Activated T-cell treated with anti-CD3 and anti-CD28 coated beads, Interleukin-2, amount 50 U/mL, for 24 hours (primary cell): Measurements from ENCODE around the gene REPS2.

Source experiments
- DNase-seq: peaks from one replicate; pipeline ENCODE4 v3.0.0-alpha.2; 2020
- H3K27ac Mint-ChIP-seq: 2 replicates; pipeline ENCODE4 v1.8.0; 2020; ENCODE audit warnings: mild to moderate bottlenecking, mixed read lengths
- H3K27me3 Mint-ChIP-seq: 2 replicates; pipeline ENCODE4 v1.8.0; 2020; ENCODE audit warnings: mixed read lengths
- H3K36me3 Mint-ChIP-seq: 2 replicates; pipeline ENCODE4 v1.8.0; 2020; ENCODE audit warnings: low read depth, mixed read lengths
- H3K4me1 Mint-ChIP-seq: 2 replicates; pipeline ENCODE4 v1.8.0; 2020; ENCODE audit warnings: low read depth, mixed read lengths
- H3K4me3 Mint-ChIP-seq: 2 replicates; pipeline ENCODE4 v1.8.0; 2020; ENCODE audit warnings: mild to moderate bottlenecking, moderate library complexity, mixed read lengths
- H3K9me3 Mint-ChIP-seq: 2 replicates; pipeline ENCODE4 v1.8.0; 2020; ENCODE audit warnings: mixed read lengths

REPS2 gene

GRCh38 chrX:17086317-17086716, 139.9 kb downstream of the REPS2 start:
- no peak overlapping the region for H3K27ac Mint-ChIP-seq
- no peaks in the 10 kb centered on the region for H3K9me3 Mint-ChIP-seq
- H3K27me3 Mint-ChIP-seq: peaks cover 39% of the 10 kb centered on the region
- no peaks in the 10 kb centered on the region for H3K4me1 Mint-ChIP-seq
- H3K4me3 Mint-ChIP-seq: no peak overlapping the region
- no peak for DNase-seq
- H3K36me3 Mint-ChIP-seq: no peaks in the 10 kb centered on the region

DNA sequence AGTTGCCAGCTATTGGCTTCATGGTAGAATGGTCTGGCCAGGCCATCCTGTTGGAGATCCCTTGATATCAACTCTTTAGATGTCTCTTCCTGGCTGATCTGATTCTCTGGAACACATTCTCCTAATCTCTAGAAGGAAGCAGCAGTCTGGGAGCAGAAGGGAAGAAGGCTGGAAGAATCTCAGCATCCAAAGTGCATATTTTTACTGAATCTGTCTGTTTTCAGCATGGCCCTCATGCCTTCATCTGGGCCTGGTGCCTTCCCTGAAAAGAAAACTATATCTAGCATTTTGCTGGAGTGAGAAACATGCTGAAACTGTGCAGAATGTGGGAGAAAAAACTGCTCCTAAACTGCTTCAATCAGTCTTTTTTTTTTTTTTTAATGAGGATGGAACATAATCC, 148.7 kb downstream of the REPS2 start:
- no peaks in the 10 kb centered on the region for H3K4me1 Mint-ChIP-seq
- no peak overlapping the region for H3K27ac Mint-ChIP-seq
- no peaks in the 10 kb centered on the region for H3K36me3 Mint-ChIP-seq
- no peak overlapping the region for H3K4me3 Mint-ChIP-seq
- no peak for DNase-seq
- H3K9me3 Mint-ChIP-seq: no peaks in the 10 kb centered on the region
- peaks cover 41% of the 10 kb centered on the region for H3K27me3 Mint-ChIP-seq

GRCh38 chrX:17098516-17099247, 152.2 kb downstream of the REPS2 start:
- Mint-ChIP-seq H3K36me3 (no peaks in the 10 kb centered on the region), H3K27me3 (peaks cover 48% of the 10 kb centered on the region), H3K9me3 (no peaks in the 10 kb centered on the region), H3K4me3 (no peak overlapping the region), H3K4me1 (no peaks in the 10 kb centered on the region), H3K27ac (no peak overlapping the region)
- no peak for DNase-seq

- no peak overlapping the region for H3K27ac Mint-ChIP-seq
- H3K4me3 Mint-ChIP-seq: no peak overlapping the region
- peaks cover 50% of the 10 kb centered on the region for H3K27me3 Mint-ChIP-seq
- DNase-seq: no peak
- no peaks in the 10 kb centered on the region for H3K36me3 Mint-ChIP-seq
- H3K4me1 Mint-ChIP-seq: no peaks in the 10 kb centered on the region
- no peaks in the 10 kb centered on the region for H3K9me3 Mint-ChIP-seq
Measured at GRCh38 chrX:17104433-17104832, 158.0 kb downstream of the REPS2 start.

- Mint-ChIP-seq H3K4me1 (no peaks in the 10 kb centered on the region), H3K27me3 (peaks cover 26% of the 10 kb centered on the region), H3K9me3 (no peaks in the 10 kb centered on the region), H3K4me3 (no peak overlapping the region), H3K36me3 (no peaks in the 10 kb centered on the region), H3K27ac (no peak overlapping the region)
- no peak for DNase-seq
Measured at GRCh38 chrX:17120816-17121215, 174.4 kb downstream of the REPS2 start.

DNA sequence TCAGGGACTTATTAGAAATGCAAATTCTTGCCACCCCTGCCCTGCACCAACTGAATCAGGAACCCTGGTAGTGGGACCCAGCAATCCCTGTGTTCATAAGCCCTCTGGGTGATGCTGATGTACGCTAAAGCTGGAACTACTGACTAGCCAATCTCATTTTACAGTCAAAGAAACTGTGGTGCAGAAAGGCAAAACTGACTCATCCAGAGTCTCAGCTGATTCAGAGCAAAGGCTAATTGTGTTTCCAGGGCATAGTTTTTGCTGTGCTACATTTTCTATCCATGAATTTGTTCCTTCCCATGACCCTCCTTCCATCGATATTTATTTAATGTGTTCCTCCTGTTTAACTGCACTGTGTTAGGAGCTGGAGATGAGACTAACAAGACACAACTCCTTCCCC, 207.5 kb downstream of the REPS2 start:
- Mint-ChIP-seq H3K27me3 (peaks cover 63% of the 10 kb centered on the region), H3K27ac (no peak overlapping the region), H3K4me3 (no peak overlapping the region), H3K4me1 (no peaks in the 10 kb centered on the region), H3K9me3 (no peaks in the 10 kb centered on the region), H3K36me3 (no peaks in the 10 kb centered on the region)
- no peak for DNase-seq

DNA sequence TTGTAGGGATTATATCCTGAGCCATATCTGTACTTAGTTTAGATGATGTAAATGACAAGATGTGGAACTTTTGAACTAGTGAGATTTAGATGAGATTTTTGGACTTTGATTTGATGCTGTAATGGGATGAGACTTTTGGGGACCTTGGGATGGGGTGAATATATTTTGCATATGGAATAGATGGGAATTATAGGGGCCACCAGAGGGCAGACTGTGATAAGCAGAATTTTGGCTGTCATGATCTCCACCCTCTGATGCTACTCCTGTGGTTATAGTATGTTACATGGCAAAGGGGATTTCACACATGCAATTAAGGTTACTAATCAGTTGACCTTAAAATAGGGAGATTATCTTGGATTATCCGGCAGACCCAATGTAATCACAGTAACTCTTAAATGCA, 214.5 kb downstream of the REPS2 start:
- H3K36me3 Mint-ChIP-seq: no peaks in the 10 kb centered on the region
- H3K27ac Mint-ChIP-seq: no peak overlapping the region
- no peak for DNase-seq
- H3K9me3 Mint-ChIP-seq: peaks cover 23% of the 10 kb centered on the region
- peaks cover 28% of the 10 kb centered on the region for H3K27me3 Mint-ChIP-seq
- no peaks in the 10 kb centered on the region for H3K4me1 Mint-ChIP-seq
- H3K4me3 Mint-ChIP-seq: no peak overlapping the region

GRCh38 chrX:17161991-17162390, 215.5 kb downstream of the REPS2 start:
- H3K4me3 Mint-ChIP-seq: no peak overlapping the region
- peaks cover 28% of the 10 kb centered on the region for H3K27me3 Mint-ChIP-seq
- H3K27ac Mint-ChIP-seq: no peak overlapping the region
- no peaks in the 10 kb centered on the region for H3K36me3 Mint-ChIP-seq
- DNase-seq: no peak
- peaks cover 23% of the 10 kb centered on the region for H3K9me3 Mint-ChIP-seq
- H3K4me1 Mint-ChIP-seq: no peaks in the 10 kb centered on the region

- H3K9me3 Mint-ChIP-seq: peaks cover 23% of the 10 kb centered on the region
- H3K4me3 Mint-ChIP-seq: no peak overlapping the region
- H3K27ac Mint-ChIP-seq: no peak overlapping the region
- H3K36me3 Mint-ChIP-seq: no peaks in the 10 kb centered on the region
- DNase-seq: no peak
- peaks cover 25% of the 10 kb centered on the region for H3K27me3 Mint-ChIP-seq
- no peaks in the 10 kb centered on the region for H3K4me1 Mint-ChIP-seq
Measured at GRCh38 chrX:17164079-17164478, 217.6 kb downstream of the REPS2 start.

DNA sequence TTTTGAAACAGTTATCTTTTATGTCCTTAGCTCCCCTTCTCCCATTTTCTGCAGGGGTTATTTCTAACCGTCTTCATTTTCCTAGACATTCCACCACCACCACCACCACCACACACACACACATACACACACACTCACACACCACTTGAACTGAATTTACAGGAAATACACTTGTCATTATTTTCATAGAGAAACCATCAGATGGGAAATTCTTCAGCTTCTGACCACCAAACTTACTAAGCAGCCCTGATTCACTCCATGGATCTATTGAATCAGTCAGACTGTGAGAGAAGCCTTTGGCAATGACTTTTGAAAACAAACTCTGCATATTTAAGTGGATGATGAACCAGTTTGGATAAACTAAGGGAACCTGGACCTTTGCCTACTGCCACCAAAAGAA, 218.5 kb downstream of the REPS2 start:
- Mint-ChIP-seq H3K9me3 (peaks cover 23% of the 10 kb centered on the region), H3K4me1 (no peaks in the 10 kb centered on the region), H3K4me3 (no peak overlapping the region), H3K27me3 (peaks cover 22% of the 10 kb centered on the region), H3K27ac (no peak overlapping the region), H3K36me3 (no peaks in the 10 kb centered on the region)
- DNase-seq: no peak

DNA sequence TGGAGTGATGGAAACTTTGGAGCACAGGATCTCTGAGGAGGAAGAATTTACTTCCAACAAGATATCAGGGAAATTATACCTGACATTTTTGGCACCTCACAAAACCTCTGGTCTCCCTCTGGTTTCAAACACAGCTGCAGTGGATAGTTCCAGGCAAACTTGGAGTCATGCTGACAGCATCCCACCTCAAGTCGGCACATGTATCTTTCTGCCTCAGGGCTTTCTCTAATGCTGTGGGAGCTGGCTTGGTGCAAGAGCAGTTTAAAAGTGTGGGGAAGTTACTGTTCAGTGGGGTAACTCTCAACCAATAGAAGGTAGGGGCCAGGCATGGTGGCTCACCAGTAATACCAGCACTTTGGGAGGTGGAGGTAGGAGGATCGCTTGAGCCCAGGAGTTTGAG, 221.5 kb downstream of the REPS2 start:
- Mint-ChIP-seq H3K4me3 (no peak overlapping the region), H3K4me1 (no peaks in the 10 kb centered on the region), H3K27me3 (peaks cover 21% of the 10 kb centered on the region), H3K9me3 (peaks cover 13% of the 10 kb centered on the region), H3K27ac (no peak overlapping the region), H3K36me3 (no peaks in the 10 kb centered on the region)
- no peak for DNase-seq

- H3K27ac Mint-ChIP-seq: no peak overlapping the region
- DNase-seq: no peak
- no peaks in the 10 kb centered on the region for H3K4me1 Mint-ChIP-seq
- no peaks in the 10 kb centered on the region for H3K9me3 Mint-ChIP-seq
- no peaks in the 10 kb centered on the region for H3K36me3 Mint-ChIP-seq
- no peak overlapping the region for H3K4me3 Mint-ChIP-seq
- H3K27me3 Mint-ChIP-seq: peaks cover 19% of the 10 kb centered on the region
Measured at GRCh38 chrX:17170973-17171372, 224.5 kb downstream of the REPS2 start.

- Mint-ChIP-seq H3K9me3 (no peaks in the 10 kb centered on the region), H3K4me3 (no peak overlapping the region), H3K27ac (no peak overlapping the region), H3K27me3 (peaks cover 24% of the 10 kb centered on the region), H3K36me3 (no peaks in the 10 kb centered on the region), H3K4me1 (no peaks in the 10 kb centered on the region)
- DNase-seq: no peak
Measured at GRCh38 chrX:17174671-17175070, 228.2 kb downstream of the REPS2 start.

DNA sequence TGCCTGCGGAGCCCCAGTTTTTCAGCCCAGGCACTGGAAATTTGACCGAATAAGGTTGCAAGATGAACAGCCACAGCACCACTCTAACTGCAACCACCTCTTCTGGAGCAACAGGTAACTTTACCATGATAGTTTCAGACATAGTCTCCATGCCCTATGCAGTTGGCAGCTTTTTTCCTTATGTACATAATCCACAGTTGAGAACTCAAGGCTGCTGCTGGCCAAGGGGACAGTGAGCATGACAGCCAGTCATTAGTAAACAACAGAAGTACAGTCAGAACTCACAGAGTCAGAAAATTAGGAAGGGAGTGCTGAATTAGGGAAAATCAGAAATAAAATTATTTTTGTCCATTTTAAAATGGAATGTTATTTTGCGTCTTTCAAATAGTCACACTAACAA, 235.9 kb downstream of the REPS2 start:
- no peak overlapping the region for H3K27ac Mint-ChIP-seq
- no peaks in the 10 kb centered on the region for H3K36me3 Mint-ChIP-seq
- DNase-seq: no peak
- H3K9me3 Mint-ChIP-seq: no peaks in the 10 kb centered on the region
- H3K4me3 Mint-ChIP-seq: no peak overlapping the region
- no peaks in the 10 kb centered on the region for H3K4me1 Mint-ChIP-seq
- H3K27me3 Mint-ChIP-seq: peaks cover 33% of the 10 kb centered on the region

GRCh38 chrX:17183566-17183965, 237.1 kb downstream of the REPS2 start:
- Mint-ChIP-seq H3K27me3 (peaks cover 31% of the 10 kb centered on the region), H3K27ac (no peak overlapping the region), H3K4me3 (no peak overlapping the region), H3K4me1 (no peaks in the 10 kb centered on the region), H3K9me3 (no peaks in the 10 kb centered on the region), H3K36me3 (no peaks in the 10 kb centered on the region)
- DNase-seq: no peak

GRCh38 chrX:17185431-17185830, 239.0 kb downstream of the REPS2 start:
- H3K9me3 Mint-ChIP-seq: no peaks in the 10 kb centered on the region
- no peaks in the 10 kb centered on the region for H3K36me3 Mint-ChIP-seq
- no peak overlapping the region for H3K27ac Mint-ChIP-seq

More at GRCh38 chrX:17185431-17185830, 239.0 kb downstream of the REPS2 start:
- DNase-seq: no peak
- Mint-ChIP-seq H3K27me3 (peaks cover 25% of the 10 kb centered on the region), H3K4me3 (no peak overlapping the region), H3K4me1 (no peaks in the 10 kb centered on the region)
